Astrocyte of the spinal cord (primary cell): Measurements from ENCODE around the gene BCAS1.
A peak's percentile ranks its signal among the peaks of the same experiment; 100 is the strongest.

Experiments used
- DNase-seq: peaks from one replicate; pipeline ENCODE4 v3.0.0; 2011; ENCODE audit warnings: low read depth, low spot score
- H3K4me3 ChIP-seq: 2 replicates; pipeline ENCODE4 v1.5.1; 2011; ENCODE audit warnings: low read depth, mild to moderate bottlenecking, low read length, moderate library complexity
- CTCF ChIP-seq: IDR thresholded peaks from 2 replicates; pipeline ENCODE4 v1.5.1; 2012; ENCODE audit warnings: low read depth, mild to moderate bottlenecking, low read length, inconsistent platforms
- in situ Hi-C: cut with HindIII; loops from 2 replicates; pipeline ENCODE4 v1.10.0; 2017; ENCODE audit warnings: low sequenced_read_pairs

BCAS1 gene

DNA sequence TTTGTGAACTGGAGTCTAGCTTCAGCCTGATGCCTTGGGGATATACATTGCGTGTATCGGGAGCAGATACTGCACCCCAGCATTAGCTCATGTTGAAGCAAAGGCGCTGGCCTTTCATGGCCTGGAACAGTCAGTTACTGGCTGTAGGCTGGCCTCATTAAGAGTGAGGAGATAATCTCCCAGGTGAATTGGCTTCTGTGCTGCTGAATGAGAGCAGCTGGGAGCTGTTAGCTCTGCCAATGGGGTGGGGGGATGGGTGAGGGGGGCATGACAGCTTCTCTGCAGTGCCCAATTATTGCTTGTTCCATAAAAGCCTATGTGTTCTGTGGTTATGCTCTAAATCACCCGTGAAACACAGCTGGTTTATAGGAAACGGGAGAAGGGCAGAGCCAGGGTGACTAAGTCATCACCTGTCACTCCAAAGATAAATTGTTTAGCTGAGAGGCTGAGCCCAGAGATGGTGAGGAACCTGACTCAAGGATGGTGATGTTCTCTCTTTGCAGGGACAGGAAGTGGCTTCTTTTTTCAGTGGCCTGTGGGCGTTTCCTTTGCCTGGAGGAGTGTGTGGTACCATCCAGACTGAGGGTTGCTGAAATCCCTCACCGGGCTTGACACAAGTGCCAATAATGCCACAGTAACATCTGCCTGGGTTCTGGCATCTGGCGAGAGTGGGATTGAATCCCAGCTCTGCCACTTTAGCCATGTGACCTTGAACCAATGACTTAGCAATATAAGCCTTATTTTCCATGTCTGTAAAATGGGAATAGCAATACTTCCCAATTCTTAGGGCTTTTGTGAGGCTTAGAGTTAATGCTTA, 170.8 kb downstream of the BCAS1 start:
- H3K4me3 ChIP-seq, result no peak overlapping the region
- peak; percentile 79 for DNase-seq
- TF ChIP-seq CTCF, result no peak
- in situ Hi-C loops, result no loop called here

- no peak for DNase-seq
- H3K4me3 ChIP-seq, result no peak overlapping the region
- TF ChIP-seq CTCF, result no peak
- in situ Hi-C loops, result no loop called here
Measured at GRCh38 chr20:53898556-53898931, 171.8 kb downstream of the BCAS1 start.

GRCh38 chr20:53897884-53898555, 172.4 kb downstream of the BCAS1 start:
- no peak for DNase-seq
- in situ Hi-C loops, result no loop called here
- TF ChIP-seq CTCF, result no peak
- H3K4me3 ChIP-seq, result no peak overlapping the region

- no peak for DNase-seq
- in situ Hi-C loops, result no loop called here
- no peak for TF ChIP-seq CTCF
- H3K4me3 ChIP-seq, result no peak overlapping the region
Measured at GRCh38 chr20:53896647-53897046, 173.7 kb downstream of the BCAS1 start.

DNA sequence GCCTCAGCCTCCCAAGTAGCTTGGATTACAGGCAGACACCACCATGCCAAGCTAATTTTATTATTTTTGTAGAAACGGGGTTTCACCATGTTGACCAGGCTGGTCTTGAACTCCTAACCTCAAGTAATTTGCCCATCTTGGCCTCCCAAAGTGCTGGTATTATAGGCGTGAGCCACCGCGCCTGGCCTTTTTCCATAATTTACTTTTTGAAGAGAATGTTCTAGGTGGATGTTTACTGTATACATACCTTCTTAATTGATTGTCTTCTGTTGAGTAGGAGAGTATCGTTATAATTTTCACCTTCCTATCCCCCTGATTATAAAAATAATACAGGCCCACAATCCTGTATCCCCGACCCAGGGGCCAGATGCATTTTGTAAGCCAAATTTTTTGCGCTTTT, 174.4 kb downstream of the BCAS1 start:
- no peak overlapping the region for H3K4me3 ChIP-seq
- no peak for TF ChIP-seq CTCF
- no peak for DNase-seq
- in situ Hi-C loops, result no loop called here

DNA sequence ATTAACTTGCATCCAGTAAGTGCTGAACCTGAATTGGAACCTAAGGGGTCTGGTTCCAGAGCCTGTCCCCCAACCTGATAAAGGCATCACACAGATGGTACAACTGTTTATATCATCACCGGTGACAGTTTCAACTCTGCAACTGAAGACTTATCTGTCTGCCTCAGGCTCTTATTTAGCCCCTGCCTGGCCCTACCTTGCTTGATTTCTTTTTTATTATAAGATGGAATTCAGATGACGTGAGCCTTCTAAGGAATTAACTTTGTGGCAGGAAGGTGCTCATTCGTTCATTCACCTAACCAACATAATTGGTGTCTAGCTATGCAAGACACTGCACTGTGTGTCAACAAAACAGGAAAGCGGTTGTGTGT, 175.0 kb downstream of the BCAS1 start:
- in situ Hi-C loops, result no loop called here

More for the DNA sequence above, 175.0 kb downstream of the BCAS1 start:
- no peak for TF ChIP-seq CTCF
- DNase-seq, result no peak
- no peak overlapping the region for H3K4me3 ChIP-seq
